HFF-Myc (cell line): Measurements from ENCODE around the gene PDE7B.

Source experiments
- DNase-seq: peaks from one replicate; pipeline ENCODE4 v3.0.0-alpha.2; 2011; ENCODE audit warnings: low read depth; ENCODE audit errors: extremely low read depth
- H3K4me3 ChIP-seq: replicated peaks from 2 replicates; pipeline ENCODE4 v1.5.1; 2011; ENCODE audit warnings: low read depth, mild to moderate bottlenecking, control low read depth, low read length
- TF ChIP-seq, protein P1 (sequence below): IDR thresholded peaks from 2 replicates; pipeline ENCODE4 v1.5.1; 2012; ENCODE audit warnings: mild to moderate bottlenecking, low read depth, low read length, control low read depth; ENCODE audit errors: missing control alignments

The PDE7B gene

DNA sequence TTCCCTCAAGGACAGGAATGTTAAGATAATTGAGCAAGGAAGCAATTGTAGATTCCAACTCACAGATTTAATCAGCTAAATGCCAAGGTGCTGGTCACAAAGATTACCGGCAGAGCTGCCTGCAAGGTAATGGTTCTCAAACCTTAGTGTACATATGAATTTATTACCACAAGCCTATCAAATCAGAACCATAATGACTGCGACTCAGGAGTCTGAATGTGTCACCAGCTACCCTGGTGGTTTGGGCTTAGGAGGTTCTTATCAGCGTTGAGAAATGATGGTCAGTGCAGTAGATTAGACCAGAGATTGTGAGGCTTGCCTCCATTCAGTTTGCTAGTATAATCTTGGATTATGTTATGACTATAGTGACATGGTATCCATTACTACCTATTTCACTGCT lies 319.7 kb downstream of the PDE7B start:
- no peak overlapping the region for H3K4me3 ChIP-seq
- DNase-seq, result no peak
- TF ChIP-seq, protein P1, sequence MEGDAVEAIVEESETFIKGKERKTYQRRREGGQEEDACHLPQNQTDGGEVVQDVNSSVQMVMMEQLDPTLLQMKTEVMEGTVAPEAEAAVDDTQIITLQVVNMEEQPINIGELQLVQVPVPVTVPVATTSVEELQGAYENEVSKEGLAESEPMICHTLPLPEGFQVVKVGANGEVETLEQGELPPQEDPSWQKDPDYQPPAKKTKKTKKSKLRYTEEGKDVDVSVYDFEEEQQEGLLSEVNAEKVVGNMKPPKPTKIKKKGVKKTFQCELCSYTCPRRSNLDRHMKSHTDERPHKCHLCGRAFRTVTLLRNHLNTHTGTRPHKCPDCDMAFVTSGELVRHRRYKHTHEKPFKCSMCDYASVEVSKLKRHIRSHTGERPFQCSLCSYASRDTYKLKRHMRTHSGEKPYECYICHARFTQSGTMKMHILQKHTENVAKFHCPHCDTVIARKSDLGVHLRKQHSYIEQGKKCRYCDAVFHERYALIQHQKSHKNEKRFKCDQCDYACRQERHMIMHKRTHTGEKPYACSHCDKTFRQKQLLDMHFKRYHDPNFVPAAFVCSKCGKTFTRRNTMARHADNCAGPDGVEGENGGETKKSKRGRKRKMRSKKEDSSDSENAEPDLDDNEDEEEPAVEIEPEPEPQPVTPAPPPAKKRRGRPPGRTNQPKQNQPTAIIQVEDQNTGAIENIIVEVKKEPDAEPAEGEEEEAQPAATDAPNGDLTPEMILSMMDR, result no peak

DNA sequence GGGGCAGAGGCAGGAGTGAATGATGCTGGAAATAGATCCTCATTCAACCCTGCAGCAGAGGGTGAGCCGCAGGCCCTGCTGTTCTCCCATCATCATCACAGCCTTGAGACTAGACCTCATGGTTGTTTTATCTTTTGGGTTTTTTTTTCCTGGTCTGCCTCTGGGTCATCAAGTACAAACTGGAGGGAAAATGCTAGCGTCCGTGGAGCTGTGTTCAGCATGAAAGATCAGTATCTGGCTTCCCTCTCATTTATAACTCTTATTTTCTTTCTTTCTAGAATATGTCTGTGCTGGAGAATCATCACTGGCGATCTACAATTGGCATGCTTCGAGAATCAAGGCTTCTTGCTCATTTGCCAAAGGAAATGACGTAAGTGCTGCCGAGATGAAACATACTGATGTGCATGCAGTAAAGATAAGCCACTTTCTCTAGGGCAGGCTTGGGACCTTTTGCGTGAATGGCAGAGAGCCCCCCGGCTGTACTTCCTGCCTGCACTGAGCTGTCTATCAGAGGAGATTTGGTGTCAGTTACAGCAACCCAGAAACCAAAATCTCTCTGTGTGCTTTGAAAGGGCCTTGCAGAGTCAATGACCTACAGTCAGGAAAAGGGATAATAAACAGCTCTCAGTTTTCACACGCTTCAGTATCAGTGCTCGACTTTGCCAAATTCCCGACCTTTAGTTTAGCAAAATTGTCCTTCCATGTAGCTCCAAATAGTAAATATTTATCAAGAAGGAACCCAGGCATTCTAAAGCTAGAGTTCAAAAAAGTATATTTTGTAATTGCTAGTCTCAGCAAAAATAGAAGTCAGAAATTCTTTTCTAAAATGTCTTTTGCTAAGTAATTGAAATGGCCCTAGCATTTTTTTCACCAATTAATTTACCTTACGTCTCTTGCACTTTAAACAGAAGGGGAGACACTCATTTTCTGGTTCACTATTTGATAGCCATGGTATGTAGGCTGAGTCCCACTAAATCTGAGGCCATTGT lies 322.3 kb downstream of the PDE7B start:
- no peak overlapping the region for H3K4me3 ChIP-seq
- TF ChIP-seq, protein P1, result no peak
- DNase-seq, result no peak

- H3K4me3 ChIP-seq, result no peak overlapping the region
- TF ChIP-seq, protein P1, result no peak
These were observed 323.0 kb downstream of the PDE7B start for GRCh38 chr6:136174510-136174909.

DNA sequence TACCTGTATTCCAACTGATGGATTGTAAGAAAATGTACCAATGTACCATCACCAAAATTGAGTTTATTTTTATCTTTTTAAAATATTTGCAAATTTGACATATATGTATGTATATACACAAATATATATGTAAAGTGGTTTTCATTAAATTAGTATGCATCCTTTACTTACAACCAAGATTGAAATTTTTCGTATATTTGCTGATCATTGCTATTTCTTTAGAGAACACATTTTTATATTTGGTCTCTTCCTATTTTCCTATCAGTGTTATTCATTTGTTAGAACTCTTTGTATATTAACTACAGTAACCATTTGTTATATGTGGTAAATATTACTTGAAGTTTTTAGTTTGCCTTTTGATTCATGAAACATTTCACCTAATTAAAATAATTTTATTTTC lies 324.4 kb downstream of the PDE7B start:
- TF ChIP-seq, protein P1, result no peak
- H3K4me3 ChIP-seq, result no peak overlapping the region
- DNase-seq, result no peak

More at GRCh38 chr6:136174510-136174909, 323.0 kb downstream of the PDE7B start:
- no peak for DNase-seq

DNA sequence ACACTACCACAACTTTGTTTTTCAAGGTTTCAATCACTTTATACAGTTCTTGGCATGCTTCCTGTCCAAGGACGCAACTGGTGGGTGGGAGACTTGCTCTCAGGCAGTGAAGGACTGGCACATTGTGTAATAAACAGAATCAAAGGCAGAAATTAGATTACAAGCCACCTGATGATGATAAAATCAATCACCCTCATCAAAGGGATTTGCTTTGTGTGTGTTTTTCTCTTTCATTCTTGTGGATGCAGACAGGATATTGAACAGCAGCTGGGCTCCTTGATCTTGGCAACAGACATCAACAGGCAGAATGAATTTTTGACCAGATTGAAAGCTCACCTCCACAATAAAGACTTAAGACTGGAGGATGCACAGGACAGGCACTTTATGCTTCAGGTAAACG lies 327.2 kb downstream of the PDE7B start:
- TF ChIP-seq, protein P1, result no peak

DNA sequence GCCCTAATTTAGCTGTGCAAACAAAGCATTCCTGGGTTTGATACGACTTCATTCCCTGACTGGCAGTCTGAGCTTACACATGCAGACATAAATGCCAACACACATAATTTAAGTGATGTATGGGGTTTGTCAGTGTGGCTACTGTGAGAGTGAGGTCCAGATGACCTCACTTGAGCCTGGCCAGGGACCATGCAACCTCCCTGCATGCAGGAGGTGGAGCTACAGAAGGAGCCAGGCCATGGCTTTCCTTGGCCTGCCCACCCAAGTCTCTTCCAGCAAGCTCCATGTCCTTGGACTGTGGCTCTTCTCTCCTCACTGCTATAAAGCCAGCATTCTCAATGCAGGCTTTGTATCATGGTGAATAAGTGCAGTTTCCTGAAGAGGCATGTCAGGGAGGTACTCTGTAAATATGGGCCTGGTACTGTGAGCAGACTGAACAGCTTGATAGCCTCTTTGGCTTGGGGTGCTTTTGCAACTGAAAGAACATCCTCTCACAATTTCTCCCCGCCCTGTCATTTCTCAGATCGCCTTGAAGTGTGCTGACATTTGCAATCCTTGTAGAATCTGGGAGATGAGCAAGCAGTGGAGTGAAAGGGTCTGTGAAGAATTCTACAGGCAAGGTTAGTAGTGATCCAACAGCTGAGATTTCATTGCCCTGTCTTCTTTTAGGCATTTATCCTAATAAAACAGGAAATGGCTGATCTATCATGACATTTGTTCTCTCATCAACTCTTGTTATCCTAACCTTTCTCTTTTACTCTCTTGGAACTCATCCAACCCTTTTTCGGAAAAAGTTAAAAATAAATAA lies 329.4 kb downstream of the PDE7B start:
- TF ChIP-seq, protein P1, result no peak
- no peak overlapping the region for H3K4me3 ChIP-seq

More for the DNA sequence above, 327.2 kb downstream of the PDE7B start:
- no peak overlapping the region for H3K4me3 ChIP-seq
- no peak for DNase-seq

More for the DNA sequence above, 329.4 kb downstream of the PDE7B start:
- no peak for DNase-seq
